HG03520 (cell line): ENCODE data around the gene NHERF2.

Source experiments
- ATAC-seq: cut with Tn5 transposase; IDR thresholded peaks from one replicate; pipeline ENCODE4 v1.9.1; 2021; ENCODE audit warnings: mild to moderate bottlenecking, moderate library complexity; ENCODE audit not compliant: unreplicated experiment

Gene NHERF2

GRCh38 chr16:2079311-2079800 is 52.7 kb downstream of the NHERF2 start:
- no peak for ATAC-seq

- ATAC-seq, result no peak
Measured at GRCh38 chr16:2079991-2080390, 53.3 kb downstream of the NHERF2 start.

- no peak for ATAC-seq
Measured at GRCh38 chr16:2081201-2082084, 54.7 kb downstream of the NHERF2 start.

- ATAC-seq, result no peak
Measured at GRCh38 chr16:2082171-2082982, 55.7 kb downstream of the NHERF2 start.

GRCh38 chr16:2082983-2083364 is 56.3 kb downstream of the NHERF2 start:
- ATAC-seq, result no peak

- ATAC-seq, result no peak
Measured at GRCh38 chr16:2083409-2083808, 56.7 kb downstream of the NHERF2 start.

- ATAC-seq, result no peak
Measured at GRCh38 chr16:2083876-2084780, 57.4 kb downstream of the NHERF2 start.

GRCh38 chr16:2084895-2085625 is 58.4 kb downstream of the NHERF2 start:
- no peak for ATAC-seq

- ATAC-seq, result no peak
Measured at GRCh38 chr16:2085669-2086068, 59.0 kb downstream of the NHERF2 start.

GRCh38 chr16:2086106-2086742 is 59.5 kb downstream of the NHERF2 start:
- ATAC-seq, result no peak

- no peak for ATAC-seq
Measured at GRCh38 chr16:2086812-2087747, 60.4 kb downstream of the NHERF2 start.

- no peak for ATAC-seq
Measured at GRCh38 chr16:2087748-2088631, 61.3 kb downstream of the NHERF2 start.
